Measurements from ENCODE around the gene BICRA. TPM values are rescaled to one million over a fixed set of nuclear protein-coding genes. Genes with fewer than 3 reads are reported as not detected.
"Not testable (repeated sequence)": the region's sequence is repeated elsewhere in the genome, so short reads cannot be mapped to it uniquely, and the experiment has no call there.

BICRA gene
- total and polyA plus RNA-seq, 3 donors from 2014 or later, result 9.2 to 19.2 (median 13.5) TPM

DNA sequence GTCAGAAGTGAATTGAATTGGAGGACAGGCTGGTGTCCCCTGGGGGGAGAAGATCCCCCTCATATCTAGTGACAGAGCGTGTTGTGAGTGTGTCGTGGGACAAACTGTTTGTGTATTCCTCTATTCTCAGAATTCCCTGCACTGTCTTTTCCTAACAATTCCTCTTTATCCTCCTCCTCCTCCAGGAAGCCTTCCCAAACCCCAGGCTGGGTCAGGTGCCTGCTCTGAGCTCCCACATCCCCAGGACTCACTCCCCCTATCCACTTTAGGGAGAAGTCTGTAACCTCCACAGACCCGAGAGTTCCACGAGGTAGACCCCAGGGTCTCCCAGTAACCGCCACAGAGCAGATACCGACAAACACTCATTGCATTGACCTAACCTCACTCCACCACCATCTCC, 15.1 kb upstream of the BICRA start:
- intact Hi-C loops (cut with DNase I; ENCODE audit: low total_unique reads), result no loop called here
- no peaks in the 10 kb centered on the region for H3K27me3 ChIP-seq
- no peak overlapping the region for H3K27ac ChIP-seq
- no peak for TF ChIP-seq POLR2A (IDR thresholded peaks at IDR 0.05)
- TF ChIP-seq, protein P1, sequence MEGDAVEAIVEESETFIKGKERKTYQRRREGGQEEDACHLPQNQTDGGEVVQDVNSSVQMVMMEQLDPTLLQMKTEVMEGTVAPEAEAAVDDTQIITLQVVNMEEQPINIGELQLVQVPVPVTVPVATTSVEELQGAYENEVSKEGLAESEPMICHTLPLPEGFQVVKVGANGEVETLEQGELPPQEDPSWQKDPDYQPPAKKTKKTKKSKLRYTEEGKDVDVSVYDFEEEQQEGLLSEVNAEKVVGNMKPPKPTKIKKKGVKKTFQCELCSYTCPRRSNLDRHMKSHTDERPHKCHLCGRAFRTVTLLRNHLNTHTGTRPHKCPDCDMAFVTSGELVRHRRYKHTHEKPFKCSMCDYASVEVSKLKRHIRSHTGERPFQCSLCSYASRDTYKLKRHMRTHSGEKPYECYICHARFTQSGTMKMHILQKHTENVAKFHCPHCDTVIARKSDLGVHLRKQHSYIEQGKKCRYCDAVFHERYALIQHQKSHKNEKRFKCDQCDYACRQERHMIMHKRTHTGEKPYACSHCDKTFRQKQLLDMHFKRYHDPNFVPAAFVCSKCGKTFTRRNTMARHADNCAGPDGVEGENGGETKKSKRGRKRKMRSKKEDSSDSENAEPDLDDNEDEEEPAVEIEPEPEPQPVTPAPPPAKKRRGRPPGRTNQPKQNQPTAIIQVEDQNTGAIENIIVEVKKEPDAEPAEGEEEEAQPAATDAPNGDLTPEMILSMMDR (IDR thresholded peaks at IDR 0.05), result no peak
- DNase-seq, result no peak
- 90 to 91% methylated on average over 6 of the region's 6 CpGs for WGBS, 2 donors
- H3K4me3 ChIP-seq, result no peak overlapping the region
- H3K36me3 ChIP-seq (ENCODE audit: low read depth, missing control alignments), result no peaks in the 10 kb centered on the region
- peaks cover 5% of the 10 kb centered on the region for H3K4me1 ChIP-seq
- H3K9me3 ChIP-seq, result no peaks in the 10 kb centered on the region

DNA sequence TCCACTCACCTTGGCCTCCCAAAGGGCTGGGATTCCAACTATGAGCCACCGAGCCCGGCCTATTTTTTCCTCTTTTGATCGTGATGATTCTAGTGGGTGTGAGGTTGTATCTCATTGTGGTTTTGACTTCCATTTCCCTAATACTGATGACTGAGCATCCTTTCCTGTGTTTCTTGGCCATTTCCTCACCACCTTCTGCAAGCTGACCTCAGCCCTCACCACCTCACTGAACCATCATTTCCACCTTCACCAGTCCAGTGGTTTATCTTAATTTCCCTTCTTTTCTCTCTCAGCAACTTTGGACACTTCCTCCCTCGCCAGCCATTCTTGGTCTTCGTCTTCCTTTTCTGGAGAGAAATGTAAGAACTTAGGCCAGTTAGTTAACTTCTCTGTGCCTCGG, 13.0 kb upstream of the BICRA start:
- no peaks in the 10 kb centered on the region for H3K27me3 ChIP-seq
- intact Hi-C loops (cut with DNase I; ENCODE audit: low total_unique reads), result no loop called here
- H3K9me3 ChIP-seq, result no peaks in the 10 kb centered on the region
- H3K4me3 ChIP-seq, result no peak overlapping the region
- H3K36me3 ChIP-seq (ENCODE audit: low read depth, missing control alignments), result no peaks in the 10 kb centered on the region
- WGBS, 2 donors, result 83 to 88% methylated on average over 6 of the region's 6 CpGs
- TF ChIP-seq, protein P1 (IDR thresholded peaks at IDR 0.05), result no peak
- no peak for TF ChIP-seq POLR2A (IDR thresholded peaks at IDR 0.05)
- H3K4me1 ChIP-seq, result peaks cover 9% of the 10 kb centered on the region
- no peak for DNase-seq
- H3K27ac ChIP-seq, result no peak overlapping the region

DNA sequence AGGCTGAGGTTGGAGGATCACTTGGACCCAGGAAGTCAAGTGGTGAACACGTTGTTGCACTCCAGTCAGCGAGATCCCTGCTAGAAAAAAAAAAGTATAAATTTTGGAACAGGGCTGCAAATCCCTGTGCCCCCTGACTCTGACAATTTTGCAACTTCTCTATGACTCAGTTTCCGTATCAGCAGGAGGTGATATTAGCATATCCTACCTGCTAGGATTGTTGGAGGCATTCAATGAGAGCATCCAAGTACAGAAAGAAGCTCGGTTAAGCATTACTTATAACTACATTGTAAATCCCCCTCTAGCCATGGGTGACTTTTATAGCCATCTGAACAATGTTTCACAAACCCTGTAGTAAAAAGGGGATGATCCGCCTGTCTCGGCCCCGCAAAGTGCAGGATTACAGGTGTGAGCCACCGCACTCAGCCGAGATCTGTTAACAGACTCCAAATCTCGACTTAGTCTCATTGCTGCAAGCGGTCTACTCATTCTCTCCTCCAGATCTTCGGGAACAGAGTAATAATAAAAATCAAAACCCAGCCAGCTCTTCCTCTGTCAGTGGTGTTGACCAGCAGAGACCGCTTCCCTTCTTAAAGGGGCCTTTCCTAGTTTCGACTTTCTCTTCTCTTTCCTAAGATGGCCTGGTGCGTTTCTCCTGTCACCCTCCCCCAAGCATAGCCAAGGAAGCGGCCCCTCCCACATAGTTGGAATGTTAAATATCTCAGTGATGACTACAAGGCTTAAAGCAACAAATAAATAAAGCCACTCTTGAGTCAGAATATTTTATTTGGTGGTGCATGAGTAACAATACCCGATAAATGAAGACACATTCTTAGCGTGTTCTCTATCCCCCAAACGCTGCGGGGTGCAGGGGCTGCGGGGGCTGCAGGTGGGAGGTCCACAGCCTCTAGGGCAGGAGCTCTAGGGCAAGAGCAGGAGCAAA, 10.3 kb upstream of the BICRA start:
- H3K4me3 ChIP-seq, result peak overlapping the region in 1 of 2 donors; percentile 0
- H3K9me3 ChIP-seq, result no peaks in the 10 kb centered on the region
- TF ChIP-seq POLR2A (IDR thresholded peaks at IDR 0.05), result no peak
- TF ChIP-seq, protein P1 (IDR thresholded peaks at IDR 0.05), result no peak
- H3K36me3 ChIP-seq (ENCODE audit: low read depth, missing control alignments), result no peaks in the 10 kb centered on the region
- peak overlapping the region; percentile 31 to 60 for H3K27ac ChIP-seq
- peak; percentile 49 for DNase-seq
- H3K27me3 ChIP-seq, result no peaks in the 10 kb centered on the region
- intact Hi-C loops (cut with DNase I; ENCODE audit: low total_unique reads), result no loop called here
- H3K4me1 ChIP-seq, result peaks cover 9% of the 10 kb centered on the region
- WGBS, 2 donors, result 11 to 15% methylated on average over 21 of the region's 21 CpGs

DNA sequence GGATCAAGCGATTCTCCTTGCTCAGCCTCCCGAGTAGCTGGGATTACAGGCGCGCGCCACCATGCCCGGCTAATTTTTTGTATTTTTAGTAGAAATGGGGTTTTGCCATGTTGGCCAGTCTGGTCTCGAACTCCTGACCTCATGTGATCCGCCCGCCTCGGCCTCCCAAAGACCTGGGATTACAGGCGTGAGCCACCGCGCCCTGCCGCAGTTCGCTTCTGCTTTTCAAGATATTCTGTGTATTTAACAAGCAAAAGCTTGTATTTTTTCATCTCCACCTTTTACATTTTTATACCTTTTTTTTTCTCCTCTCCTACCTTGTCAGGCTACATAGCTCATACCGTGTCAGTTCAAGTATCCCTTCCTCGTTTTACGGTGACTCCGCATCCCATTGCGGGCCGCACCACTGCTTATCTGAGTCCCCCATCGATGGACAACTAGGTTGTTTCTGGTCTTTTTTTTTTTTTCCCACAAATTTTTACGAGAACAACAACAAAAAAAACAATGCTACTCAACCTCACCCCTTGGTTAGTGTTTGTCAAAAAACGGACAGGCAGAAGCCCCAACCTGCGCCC, 9.2 kb upstream of the BICRA start:
- H3K9me3 ChIP-seq; H3K36me3 ChIP-seq (ENCODE audit: low read depth, missing control alignments); H3K4me1 ChIP-seq; intact Hi-C loops (cut with DNase I; ENCODE audit: low total_unique reads); H3K27ac ChIP-seq; DNase-seq; H3K27me3 ChIP-seq: not testable (repeated sequence)
- WGBS, 2 donors, result 19 to 23% methylated on average over 25 of the region's 25 CpGs
- H3K4me3 ChIP-seq, result peak overlapping the region; percentile 57 to 59

Data from testis (tissue), 3 donors.